Body of pancreas (tissue), 4 donors: Measurements from ENCODE around the gene LRRC9. TPM values are rescaled to one million over a fixed set of nuclear protein-coding genes. Genes with fewer than 3 reads are reported as not detected.
"Not testable (repeated sequence)": the region's sequence is repeated elsewhere in the genome, so short reads cannot be mapped to it uniquely, and the experiment has no call there.

ENCODE experiments used
- ATAC-seq: fragments of 150-250 bp; one replicate; pipeline ENCODE4 v1.9.1; 2016
- DNase-seq, 4 donors: peaks; one replicate each; pipeline ENCODE4 v3.0.0-alpha.2; 2019
- H3K27ac ChIP-seq, 4 donors: fragments of 200-600 bp; sonication (generic); 1 replicate in 3 of 4; 2 replicates in 1 of 4; pipeline versions ENCODE4 v1.5.1 to v1.6.1; 2016 to 2019; ENCODE audit warnings: mild to moderate bottlenecking in 1 of 4, mixed read lengths in 1 of 4, moderate library complexity in 1 of 4
- H3K27me3 ChIP-seq, 2 donors: fragments of 200-600 bp; sonication (generic); one replicate each; pipeline ENCODE4 v1.6.0; 2016; ENCODE audit warnings: mild to moderate bottlenecking in 1 of 2
- H3K36me3 ChIP-seq, 2 donors: fragments of 200-600 bp; sonication (generic); replicated peaks in 1 of 2; 2 replicates each; pipeline ENCODE4 v1.5.1; 2016; ENCODE audit warnings: low read depth in 2 of 2; ENCODE audit not compliant: insufficient read depth in 1 of 2
- H3K4me1 ChIP-seq: fragments of 200-600 bp; sonication (generic); one replicate; pipeline ENCODE4 v1.6.0; 2016
- H3K4me3 ChIP-seq, 2 donors: fragments of 200-600 bp; sonication (generic); 1 replicate in 1 of 2; 2 replicates in 1 of 2; pipeline ENCODE4 v1.5.1; 2016 to 2019
- H3K9me3 ChIP-seq, 3 donors: fragments of 200-600 bp; sonication (generic); 1 replicate in 2 of 3; 2 replicates in 1 of 3; pipeline ENCODE4 v1.5.1; 2016
- CTCF ChIP-seq, 7 experiments: fragments of 450-650 bp in 4 of 7; fragments of 200-600 bp in 3 of 7; sonication (generic) in 3 of 7; IDR thresholded peaks; one replicate each; pipeline ENCODE4 v1.5.1; 2016 to 2019; ENCODE audit warnings: antibody characterized with exemption in 7 of 7
- POLR2A ChIP-seq, 3 donors: fragments of 450-650 bp; IDR thresholded peaks; one replicate each; pipeline ENCODE4 v1.6.1; 2016; ENCODE audit warnings: antibody characterized with exemption in 3 of 3, mild to moderate bottlenecking in 2 of 3
- WGBS, 2 donors: methylation state at CpG; one replicate each; pipeline ENCODE4 v1.1.5; 2017; 5-methylcytosine and 5-hydroxymethylcytosine counted together
- intact Hi-C: fragments of 100-400 bp; cut with DNase I; formaldehyde crosslinking; loops from one replicate; pipeline ENCODE4 v1.15.1; 2023
- total RNA-seq, 2 donors: library from RNA; depleted of rRNA; stranded (reverse); fragments of >200 nt; gene quantifications; one replicate each; pipeline ENCODE4 v1.1.0, GENCODE V29; 2016

Gene LRRC9
- total RNA-seq, 2 donors from 2014 or later: not detected

GRCh38 chr14:60035177-60035576, 115.2 kb downstream of the LRRC9 start:
- no peaks in the 10 kb centered on the region for H3K9me3 ChIP-seq
- H3K27ac ChIP-seq: no peak overlapping the region
- no peaks in the 10 kb centered on the region for H3K36me3 ChIP-seq
- H3K27me3 ChIP-seq: no peaks in the 10 kb centered on the region
- H3K4me3 ChIP-seq: no peak overlapping the region
- ATAC-seq: no peak
- H3K4me1 ChIP-seq: no peaks in the 10 kb centered on the region
- no peak for DNase-seq
- WGBS, 2 donors: 50 to 69% methylated on average over 1 of the region's 1 CpG
- intact Hi-C loops: no loop called here
- TF ChIP-seq CTCF (IDR thresholded peaks at IDR 0.05) (no peak), POLR2A (IDR thresholded peaks at IDR 0.05) (no peak)

GRCh38 chr14:60047976-60048375, 128.0 kb downstream of the LRRC9 start:
- DNase-seq, H3K36me3 ChIP-seq, H3K9me3 ChIP-seq, H3K4me3 ChIP-seq, intact Hi-C loops, H3K27ac ChIP-seq, H3K27me3 ChIP-seq, ATAC-seq, H3K4me1 ChIP-seq: not testable (repeated sequence)
- 68% methylated on average over 1 of the region's 1 CpG for WGBS, 2 donors

- 79 to 85% methylated on average over 3 of the region's 3 CpGs for WGBS, 2 donors
- Histone ChIP-seq H3K4me1 (no peaks in the 10 kb centered on the region), H3K36me3 (no peaks in the 10 kb centered on the region), H3K4me3 (no peak overlapping the region), H3K9me3 (peaks cover 0 to 3% (median 0%) of the 10 kb centered on the region in 3 donors), H3K27me3 (no peaks in the 10 kb centered on the region), H3K27ac (no peak overlapping the region)
- no peak for DNase-seq
- no peak for ATAC-seq
- intact Hi-C loops: no loop called here
- no peak for TF ChIP-seq CTCF (IDR thresholded peaks at IDR 0.05)
- TF ChIP-seq POLR2A (IDR thresholded peaks at IDR 0.05): no peak
These were observed 131.8 kb downstream of the LRRC9 start for GRCh38 chr14:60051721-60052221.

GRCh38 chr14:60058087-60058486, 138.1 kb downstream of the LRRC9 start:
- H3K36me3 ChIP-seq: no peaks in the 10 kb centered on the region
- no peaks in the 10 kb centered on the region for H3K4me1 ChIP-seq
- intact Hi-C loops: no loop called here
- TF ChIP-seq CTCF (IDR thresholded peaks at IDR 0.05) (no peak), POLR2A (IDR thresholded peaks at IDR 0.05) (no peak)
- H3K27ac ChIP-seq: no peak overlapping the region
- no peak for DNase-seq
- H3K4me3 ChIP-seq: no peak overlapping the region
- no peak for ATAC-seq
- no peaks in the 10 kb centered on the region for H3K9me3 ChIP-seq
- 68 to 71% methylated on average over 1 of the region's 1 CpG for WGBS, 2 donors
- no peaks in the 10 kb centered on the region for H3K27me3 ChIP-seq

- intact Hi-C loops: no loop called here
- no peak for ATAC-seq
- DNase-seq: no peak
- Histone ChIP-seq H3K9me3 (no peaks in the 10 kb centered on the region), H3K36me3 (no peaks in the 10 kb centered on the region), H3K27me3 (no peaks in the 10 kb centered on the region), H3K27ac (no peak overlapping the region), H3K4me3 (no peak overlapping the region), H3K4me1 (no peaks in the 10 kb centered on the region)
- TF ChIP-seq CTCF (IDR thresholded peaks at IDR 0.05) (no peak), POLR2A (IDR thresholded peaks at IDR 0.05) (no peak)
- 89 to 91% methylated on average over 2 of the region's 2 CpGs for WGBS, 2 donors
These were observed 141.4 kb downstream of the LRRC9 start for GRCh38 chr14:60061371-60061770.
